Ovary (tissue), 3 donors: ENCODE results near the gene OGG1.

ENCODE experiments used
- EP300 ChIP-seq: sonication (generic); formaldehyde crosslinking; IDR thresholded peaks from one replicate; pipeline ENCODE4 v1.6.1; 2017; ENCODE audit warnings: antibody characterized with exemption
- TF ChIP-seq, protein P1 (sequence below), 3 donors: fragments of 450-650 bp in 2 of 3; fragments of 200-600 bp in 1 of 3; IDR thresholded peaks; one replicate each; pipeline versions ENCODE4 v1.5.1 to v1.8.0; 2016 to 2022; ENCODE audit warnings: antibody characterized with exemption in 3 of 3, mild to moderate bottlenecking in 1 of 3
- donor health status: DM: no; HTN: no; CAD: no.

DNA sequence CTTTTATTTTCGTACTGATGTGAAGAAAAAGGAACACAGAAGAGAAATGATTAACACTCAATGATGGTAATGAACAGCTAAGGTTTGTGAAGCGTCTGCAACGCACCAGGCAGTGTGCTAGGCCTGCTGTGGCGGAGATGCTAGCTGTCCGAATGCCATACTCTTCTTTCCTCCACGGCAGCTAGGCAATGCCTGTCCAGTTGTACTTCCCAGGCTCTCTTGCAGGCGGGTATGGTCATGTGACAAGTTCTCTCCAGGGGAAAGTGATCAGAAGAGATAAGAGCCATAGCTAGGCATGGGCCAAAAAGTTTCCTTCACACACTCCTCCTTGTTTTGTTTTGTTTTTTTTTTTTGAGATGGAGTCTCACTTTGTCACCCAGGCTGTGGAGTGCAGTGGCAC lies 35.9 kb downstream of the OGG1 start:
- TF ChIP-seq, protein P1, sequence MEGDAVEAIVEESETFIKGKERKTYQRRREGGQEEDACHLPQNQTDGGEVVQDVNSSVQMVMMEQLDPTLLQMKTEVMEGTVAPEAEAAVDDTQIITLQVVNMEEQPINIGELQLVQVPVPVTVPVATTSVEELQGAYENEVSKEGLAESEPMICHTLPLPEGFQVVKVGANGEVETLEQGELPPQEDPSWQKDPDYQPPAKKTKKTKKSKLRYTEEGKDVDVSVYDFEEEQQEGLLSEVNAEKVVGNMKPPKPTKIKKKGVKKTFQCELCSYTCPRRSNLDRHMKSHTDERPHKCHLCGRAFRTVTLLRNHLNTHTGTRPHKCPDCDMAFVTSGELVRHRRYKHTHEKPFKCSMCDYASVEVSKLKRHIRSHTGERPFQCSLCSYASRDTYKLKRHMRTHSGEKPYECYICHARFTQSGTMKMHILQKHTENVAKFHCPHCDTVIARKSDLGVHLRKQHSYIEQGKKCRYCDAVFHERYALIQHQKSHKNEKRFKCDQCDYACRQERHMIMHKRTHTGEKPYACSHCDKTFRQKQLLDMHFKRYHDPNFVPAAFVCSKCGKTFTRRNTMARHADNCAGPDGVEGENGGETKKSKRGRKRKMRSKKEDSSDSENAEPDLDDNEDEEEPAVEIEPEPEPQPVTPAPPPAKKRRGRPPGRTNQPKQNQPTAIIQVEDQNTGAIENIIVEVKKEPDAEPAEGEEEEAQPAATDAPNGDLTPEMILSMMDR (IDR thresholded peaks at IDR 0.05): no peak
- TF ChIP-seq EP300: no peak
